Endothelial cell of hepatic sinusoid (primary cell): ENCODE results near the gene TMEM222.

Experiments used
- in situ Hi-C: cut with HindIII; loops from 2 replicates; pipeline ENCODE4 v1.10.0; 2017; ENCODE audit warnings: low sequenced_read_pairs

The TMEM222 gene

GRCh38 chr1:27338751-27339150, 16.8 kb downstream of the TMEM222 start:
- in situ Hi-C loops = loop anchor here (5.0 kb wide), 1 partner anchor 59 kb away; no protein-coding TSS in a partner anchor

GRCh38 chr1:27339213-27339612, 17.2 kb downstream of the TMEM222 start:
- in situ Hi-C loops = loop anchor here (5.0 kb wide), 1 partner anchor 58 kb away; no protein-coding TSS in a partner anchor

- in situ Hi-C loops = no loop called here
Measured at GRCh38 chr1:27341525-27342252, 19.7 kb downstream of the TMEM222 start, which contains the start of gene SYTL1. TSS of gene SYTL1 (plus strand) at chr1:27342022. CDS start at chr1:27345335, 3,313 bp downstream.

GRCh38 chr1:27342391-27342777, 20.4 kb downstream of the TMEM222 start:
- in situ Hi-C loops = no loop called here

GRCh38 chr1:27342778-27343638, 21.0 kb downstream of the TMEM222 start:
- in situ Hi-C loops = no loop called here

- in situ Hi-C loops = no loop called here
Measured at GRCh38 chr1:27343639-27344025, 21.7 kb downstream of the TMEM222 start.

- in situ Hi-C loops = no loop called here
Measured at GRCh38 chr1:27345272-27345671, 23.3 kb downstream of the TMEM222 start.

- in situ Hi-C loops = no loop called here
Measured at GRCh38 chr1:27346357-27346756, 24.4 kb downstream of the TMEM222 start.

- in situ Hi-C loops = no loop called here
Measured at GRCh38 chr1:27346991-27347624, 25.1 kb downstream of the TMEM222 start.

- in situ Hi-C loops = no loop called here
Measured at GRCh38 chr1:27348861-27349783, 27.2 kb downstream of the TMEM222 start.

GRCh38 chr1:27349784-27350662, 28.1 kb downstream of the TMEM222 start:
- in situ Hi-C loops = no loop called here

- in situ Hi-C loops = no loop called here
Measured at GRCh38 chr1:27350663-27351540, 28.9 kb downstream of the TMEM222 start.

- in situ Hi-C loops = no loop called here
Measured at GRCh38 chr1:27351541-27352107, 29.7 kb downstream of the TMEM222 start.

- in situ Hi-C loops = no loop called here
Measured at GRCh38 chr1:27353166-27353565, 31.2 kb downstream of the TMEM222 start.

- in situ Hi-C loops = no loop called here
Measured at GRCh38 chr1:27353629-27354028, 31.7 kb downstream of the TMEM222 start.

GRCh38 chr1:27355683-27356082, 33.7 kb downstream of the TMEM222 start:
- in situ Hi-C loops = no loop called here

GRCh38 chr1:27356277-27356618, 34.3 kb downstream of the TMEM222 start:
- in situ Hi-C loops = no loop called here

GRCh38 chr1:27356619-27357280, 34.8 kb downstream of the TMEM222 start:
- in situ Hi-C loops = no loop called here
